Progenitor cell of endocrine pancreas (in vitro differentiated cells): ENCODE measurements around the gene ABCG1. TPM values are rescaled to one million over a fixed set of nuclear protein-coding genes. Genes with fewer than 3 reads are reported as not detected.

Source experiments
- DNase-seq: peaks from one replicate; pipeline ENCODE4 v3.0.0; 2021; ENCODE audit warnings: low spot score; ENCODE audit not compliant: unreplicated experiment
- H3K27ac Mint-ChIP-seq: 2 replicates; pipeline ENCODE4 v1.8.0; 2021; ENCODE audit warnings: mild to moderate bottlenecking, moderate library complexity, mixed read lengths
- H3K27me3 Mint-ChIP-seq: 2 replicates; pipeline ENCODE4 v1.8.0; 2021; ENCODE audit warnings: mixed read lengths
- H3K36me3 Mint-ChIP-seq: 2 replicates; pipeline ENCODE4 v1.8.0; 2022; ENCODE audit warnings: mixed read lengths; ENCODE audit not compliant: insufficient read depth
- H3K4me1 Mint-ChIP-seq: 2 replicates; pipeline ENCODE4 v1.8.0; 2021; ENCODE audit warnings: low read depth, mixed read lengths
- H3K4me3 Mint-ChIP-seq: 2 replicates; pipeline ENCODE4 v1.8.0; 2021; ENCODE audit warnings: low read depth, mild to moderate bottlenecking, moderate library complexity, mixed read lengths
- H3K9me3 Mint-ChIP-seq: 2 replicates; pipeline ENCODE4 v1.8.0; 2021; ENCODE audit warnings: low read depth, mixed read lengths
- CTCF ChIP-seq: fragments of 200-600 bp; sonication (generic); IDR thresholded peaks from one replicate; pipeline ENCODE4 v1.5.0; 2021; ENCODE audit warnings: antibody characterized with exemption, mild to moderate bottlenecking; ENCODE audit not compliant: unreplicated experiment
- total RNA-seq: library from RNA; stranded (reverse); gene quantifications from 2 replicates; pipeline ENCODE4 v1.2.1, GENCODE V29; 2021

ABCG1 gene
- total RNA-seq, 1 donor from 2014 or later: 4.6 TPM

DNA sequence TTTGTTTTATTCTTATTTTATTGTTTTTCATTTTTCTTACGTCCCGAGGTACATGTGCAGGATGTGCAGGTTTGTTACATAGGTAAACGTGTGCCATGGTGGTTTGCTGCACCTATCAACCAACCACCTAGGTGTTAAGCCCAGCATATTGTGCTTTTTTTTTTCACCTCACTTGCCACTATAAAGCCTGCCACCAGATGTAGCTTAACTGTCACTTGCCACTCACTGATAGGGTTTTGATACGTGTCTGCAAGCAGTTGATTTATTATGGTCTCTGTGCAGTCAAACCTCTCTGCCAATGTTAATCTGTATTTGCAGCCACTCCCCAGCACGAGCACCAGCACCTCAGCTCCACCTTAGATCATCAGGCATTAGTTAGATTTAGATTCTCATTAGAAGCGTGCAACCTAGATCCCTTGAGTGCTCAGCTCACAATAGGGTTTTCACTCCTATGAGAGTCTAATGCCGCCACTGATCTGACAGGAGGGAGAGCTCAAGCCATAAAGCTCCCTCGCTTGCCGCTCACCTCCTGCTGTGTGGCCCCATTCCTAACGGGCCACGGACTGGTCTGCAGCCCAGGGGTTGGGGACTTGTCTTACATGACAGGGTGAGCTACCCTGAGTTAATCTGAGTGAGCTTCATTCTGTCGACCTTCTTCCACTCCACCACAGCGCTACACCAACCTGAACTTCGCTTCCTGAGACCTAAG, 17.9 kb upstream of the ABCG1 start:
- H3K9me3 Mint-ChIP-seq: peaks cover 6% of the 10 kb centered on the region
- H3K4me3 Mint-ChIP-seq: no peak overlapping the region
- no peak for DNase-seq
- no peak for TF ChIP-seq CTCF
- H3K4me1 Mint-ChIP-seq: no peaks in the 10 kb centered on the region
- no peaks in the 10 kb centered on the region for H3K36me3 Mint-ChIP-seq
- no peak overlapping the region for H3K27ac Mint-ChIP-seq
- peaks cover 6% of the 10 kb centered on the region for H3K27me3 Mint-ChIP-seq

GRCh38 chr21:42201615-42202161, 17.3 kb upstream of the ABCG1 start:
- H3K4me1 Mint-ChIP-seq: no peaks in the 10 kb centered on the region
- no peak overlapping the region for H3K4me3 Mint-ChIP-seq
- TF ChIP-seq CTCF: no peak
- H3K27ac Mint-ChIP-seq: no peak overlapping the region
- peaks cover 6% of the 10 kb centered on the region for H3K9me3 Mint-ChIP-seq
- DNase-seq: no peak
- peaks cover 6% of the 10 kb centered on the region for H3K27me3 Mint-ChIP-seq
- no peaks in the 10 kb centered on the region for H3K36me3 Mint-ChIP-seq

GRCh38 chr21:42202321-42202720, 16.6 kb upstream of the ABCG1 start:
- no peaks in the 10 kb centered on the region for H3K36me3 Mint-ChIP-seq
- H3K4me3 Mint-ChIP-seq: no peak overlapping the region
- no peak for DNase-seq
- peaks cover 6% of the 10 kb centered on the region for H3K27me3 Mint-ChIP-seq
- no peak for TF ChIP-seq CTCF
- H3K27ac Mint-ChIP-seq: no peak overlapping the region
- H3K9me3 Mint-ChIP-seq: peaks cover 8% of the 10 kb centered on the region
- H3K4me1 Mint-ChIP-seq: no peaks in the 10 kb centered on the region

- DNase-seq: no peak
- Mint-ChIP-seq H3K4me1 (no peaks in the 10 kb centered on the region), H3K36me3 (no peaks in the 10 kb centered on the region), H3K27ac (no peak overlapping the region), H3K4me3 (no peak overlapping the region), H3K27me3 (peaks cover 8% of the 10 kb centered on the region), H3K9me3 (peaks cover 8% of the 10 kb centered on the region)
- no peak for TF ChIP-seq CTCF
These were observed 15.6 kb upstream of the ABCG1 start for GRCh38 chr21:42203321-42203720.

GRCh38 chr21:42203936-42204335, 15.0 kb upstream of the ABCG1 start:
- DNase-seq: no peak
- Mint-ChIP-seq H3K4me1 (no peaks in the 10 kb centered on the region), H3K4me3 (no peak overlapping the region), H3K9me3 (peaks cover 8% of the 10 kb centered on the region), H3K27ac (no peak overlapping the region), H3K36me3 (no peaks in the 10 kb centered on the region), H3K27me3 (peaks cover 9% of the 10 kb centered on the region)
- TF ChIP-seq CTCF: no peak
